Fibroblast of mammary gland (primary cell): ENCODE results near the gene TIGIT.

Source experiments
- DNase-seq: peaks from one replicate; pipeline ENCODE4 v3.0.0-alpha.2; 2010; ENCODE audit warnings: low read depth
- H3K4me3 ChIP-seq: 2 replicates; pipeline ENCODE4 v1.5.1; 2011; ENCODE audit warnings: low read depth, mild to moderate bottlenecking, low read length, moderate library complexity; ENCODE audit not compliant: control insufficient read depth
- TF ChIP-seq, protein P1 (sequence below): conservative IDR thresholded peaks from 2 replicates; pipeline ENCODE4 v1.5.1; 2011; ENCODE audit warnings: low read depth, low read length, inconsistent platforms; ENCODE audit not compliant: control insufficient read depth, insufficient read depth

TIGIT gene

DNA sequence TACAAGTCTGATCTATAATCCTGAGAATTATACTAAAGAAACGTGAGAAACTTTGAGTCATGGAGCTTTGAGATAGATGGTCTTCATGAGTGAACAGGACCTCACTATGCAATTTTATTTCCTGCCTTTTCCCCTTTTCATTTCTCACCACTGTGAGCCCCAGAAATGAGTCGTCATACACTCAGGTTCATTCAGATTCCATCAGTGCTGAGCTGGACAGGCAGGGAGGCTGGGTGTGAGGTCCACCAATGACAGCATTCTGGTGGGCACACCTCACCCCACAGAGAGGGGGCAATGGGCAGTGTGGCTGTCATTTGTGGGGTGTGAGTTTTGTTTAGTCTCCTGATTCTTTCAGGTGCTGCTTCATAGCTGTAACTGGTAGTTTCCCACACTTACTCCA, 16.9 kb downstream of the TIGIT start:
- TF ChIP-seq, protein P1, sequence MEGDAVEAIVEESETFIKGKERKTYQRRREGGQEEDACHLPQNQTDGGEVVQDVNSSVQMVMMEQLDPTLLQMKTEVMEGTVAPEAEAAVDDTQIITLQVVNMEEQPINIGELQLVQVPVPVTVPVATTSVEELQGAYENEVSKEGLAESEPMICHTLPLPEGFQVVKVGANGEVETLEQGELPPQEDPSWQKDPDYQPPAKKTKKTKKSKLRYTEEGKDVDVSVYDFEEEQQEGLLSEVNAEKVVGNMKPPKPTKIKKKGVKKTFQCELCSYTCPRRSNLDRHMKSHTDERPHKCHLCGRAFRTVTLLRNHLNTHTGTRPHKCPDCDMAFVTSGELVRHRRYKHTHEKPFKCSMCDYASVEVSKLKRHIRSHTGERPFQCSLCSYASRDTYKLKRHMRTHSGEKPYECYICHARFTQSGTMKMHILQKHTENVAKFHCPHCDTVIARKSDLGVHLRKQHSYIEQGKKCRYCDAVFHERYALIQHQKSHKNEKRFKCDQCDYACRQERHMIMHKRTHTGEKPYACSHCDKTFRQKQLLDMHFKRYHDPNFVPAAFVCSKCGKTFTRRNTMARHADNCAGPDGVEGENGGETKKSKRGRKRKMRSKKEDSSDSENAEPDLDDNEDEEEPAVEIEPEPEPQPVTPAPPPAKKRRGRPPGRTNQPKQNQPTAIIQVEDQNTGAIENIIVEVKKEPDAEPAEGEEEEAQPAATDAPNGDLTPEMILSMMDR, result no peak
- peak; percentile 12 for DNase-seq
- H3K4me3 ChIP-seq, result no peak overlapping the region

DNA sequence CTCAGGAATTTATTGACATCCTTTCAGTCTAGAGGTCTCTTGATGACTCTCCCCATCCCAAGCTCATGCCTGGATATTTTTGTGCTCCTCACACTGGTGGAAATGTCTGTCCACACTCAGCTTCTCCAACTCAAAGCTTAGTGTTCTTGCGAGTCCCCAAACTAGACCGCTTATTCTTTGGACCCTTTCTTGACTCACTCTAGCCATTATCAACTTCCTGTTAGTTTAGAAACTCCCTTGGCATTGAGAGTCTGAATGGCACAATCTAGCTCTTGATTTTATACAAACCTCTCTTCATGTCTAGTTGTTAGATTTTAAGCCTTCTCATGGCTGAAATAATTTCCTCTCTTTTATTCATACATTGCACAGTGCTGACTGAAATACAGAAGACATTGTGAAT, 19.6 kb downstream of the TIGIT start:
- no peak for DNase-seq
- H3K4me3 ChIP-seq, result no peak overlapping the region
- TF ChIP-seq, protein P1, result no peak

DNA sequence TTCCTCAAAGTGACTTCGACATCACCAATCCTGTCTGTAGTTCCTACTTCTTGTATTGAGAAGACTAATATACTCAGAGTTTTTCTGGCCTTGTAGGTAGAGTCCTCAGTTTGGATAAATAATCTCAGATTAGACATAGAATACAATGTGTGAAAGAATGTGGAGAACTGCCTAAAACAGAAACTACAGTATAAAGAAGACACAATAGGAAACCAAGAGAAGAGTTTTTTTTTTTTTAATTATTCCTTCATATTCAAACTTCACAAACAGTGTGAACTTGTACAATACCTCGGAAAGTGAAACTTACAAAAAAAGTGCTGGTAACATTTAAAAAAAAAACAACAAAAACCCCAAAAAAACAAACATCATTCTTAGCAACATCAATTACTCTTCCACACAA, 20.5 kb downstream of the TIGIT start:
- TF ChIP-seq, protein P1, result no peak
- DNase-seq, result no peak
- H3K4me3 ChIP-seq, result no peak overlapping the region

DNA sequence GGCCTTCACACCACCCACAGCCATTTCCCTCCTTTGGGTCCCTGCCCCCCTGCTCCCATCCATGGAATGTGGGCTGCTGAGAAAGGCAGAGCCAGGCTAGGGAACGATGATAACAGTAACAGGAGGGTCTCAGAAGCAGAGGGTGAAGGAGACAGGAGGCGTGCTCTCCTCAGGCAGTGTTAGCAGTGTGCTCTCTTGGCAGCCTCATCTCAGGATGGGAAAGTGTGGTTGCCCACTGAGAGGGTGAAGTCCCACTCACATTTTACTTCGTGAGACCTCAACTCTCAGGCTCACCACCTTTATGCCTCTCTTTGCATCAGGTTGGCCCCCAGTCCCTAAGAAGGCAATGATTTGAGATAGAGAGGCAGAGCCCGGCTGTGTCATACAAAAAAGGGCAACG, 24.5 kb downstream of the TIGIT start:
- no peak overlapping the region for H3K4me3 ChIP-seq
- TF ChIP-seq, protein P1, result no peak

DNA sequence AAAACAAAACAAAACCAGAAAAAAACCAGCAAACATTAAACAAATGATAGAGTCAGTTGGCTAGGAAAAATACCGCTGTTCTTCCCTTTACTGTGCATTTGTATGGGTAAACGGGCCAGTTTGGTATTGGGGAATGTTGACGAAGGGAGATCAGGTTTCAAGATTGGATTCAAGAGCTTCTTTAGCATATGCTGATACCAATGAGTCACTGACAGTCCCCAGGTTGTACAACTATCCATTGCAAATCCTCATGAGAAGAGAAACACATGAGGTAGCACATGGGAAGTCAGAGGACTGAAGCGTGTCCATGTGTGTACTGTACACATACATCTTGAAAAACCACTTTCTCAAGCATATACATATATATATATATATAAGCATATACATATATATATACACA, 25.6 kb downstream of the TIGIT start:
- DNase-seq, result peak; percentile 73
- H3K4me3 ChIP-seq, result no peak overlapping the region
- TF ChIP-seq, protein P1, result no peak

More for the DNA sequence above, 24.5 kb downstream of the TIGIT start:
- DNase-seq, result no peak

DNA sequence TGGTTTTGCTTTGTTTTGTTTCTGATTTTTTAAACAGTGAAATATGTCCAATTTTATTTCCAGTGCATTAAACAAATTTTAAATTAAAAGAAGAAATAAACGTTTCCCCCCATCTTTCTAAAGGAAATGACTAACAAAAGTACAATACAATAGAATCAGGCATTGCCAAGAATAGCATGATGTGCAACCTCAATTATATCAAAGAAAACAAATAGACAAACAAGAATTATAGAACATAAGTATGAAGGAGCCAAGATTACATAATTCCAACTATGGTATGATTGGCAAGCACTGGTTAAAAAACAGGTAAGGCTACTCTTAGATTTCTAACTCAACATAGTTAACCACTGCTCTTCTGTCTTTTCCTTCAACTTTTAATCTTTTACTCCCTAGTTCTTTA, 26.4 kb downstream of the TIGIT start:
- DNase-seq, result peak; percentile 34
- TF ChIP-seq, protein P1, result no peak
- no peak overlapping the region for H3K4me3 ChIP-seq
